ENCODE measurements around the gene RAVER1. TPM values are rescaled to one million over a fixed set of nuclear protein-coding genes. Genes with fewer than 3 reads are reported as not detected.

The RAVER1 gene
- total and polyA plus RNA-seq, 9 of the 15 experiments (the other 6 are each of a cell fraction or from before 2014, with no cell fraction given) = 0.06 to 113 (median 7.0) TPM

DNA sequence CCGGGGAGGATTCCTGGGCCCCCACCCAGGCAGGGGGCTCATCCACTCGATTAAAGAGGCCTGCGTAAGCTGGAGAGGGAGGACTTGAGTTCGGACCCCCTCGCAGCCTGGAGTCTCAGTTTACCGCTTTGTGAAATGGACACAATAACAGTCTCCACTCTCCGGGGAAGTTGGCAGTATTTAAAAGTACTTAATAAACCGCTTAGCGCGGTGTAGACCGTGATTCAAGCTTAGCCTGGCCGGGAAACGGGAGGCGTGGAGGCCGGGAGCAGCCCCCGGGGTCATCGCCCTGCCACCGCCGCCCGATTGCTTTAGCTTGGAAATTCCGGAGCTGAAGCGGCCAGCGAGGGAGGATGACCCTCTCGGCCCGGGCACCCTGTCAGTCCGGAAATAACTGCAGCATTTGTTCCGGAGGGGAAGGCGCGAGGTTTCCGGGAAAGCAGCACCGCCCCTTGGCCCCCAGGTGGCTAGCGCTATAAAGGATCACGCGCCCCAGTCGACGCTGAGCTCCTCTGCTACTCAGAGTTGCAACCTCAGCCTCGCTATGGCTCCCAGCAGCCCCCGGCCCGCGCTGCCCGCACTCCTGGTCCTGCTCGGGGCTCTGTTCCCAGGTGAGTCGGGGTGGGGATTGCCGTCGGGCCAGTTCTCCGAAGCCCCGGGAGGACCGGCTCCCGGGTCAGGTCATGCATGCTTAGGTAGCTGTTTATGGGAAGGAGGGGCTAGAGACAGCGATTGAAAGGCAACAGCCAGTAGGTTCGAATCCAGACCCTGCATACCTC, 62.5 kb downstream of the RAVER1 start, which contains the start of gene ICAM1 (continued):
- TF ChIP-seq, protein P1, sequence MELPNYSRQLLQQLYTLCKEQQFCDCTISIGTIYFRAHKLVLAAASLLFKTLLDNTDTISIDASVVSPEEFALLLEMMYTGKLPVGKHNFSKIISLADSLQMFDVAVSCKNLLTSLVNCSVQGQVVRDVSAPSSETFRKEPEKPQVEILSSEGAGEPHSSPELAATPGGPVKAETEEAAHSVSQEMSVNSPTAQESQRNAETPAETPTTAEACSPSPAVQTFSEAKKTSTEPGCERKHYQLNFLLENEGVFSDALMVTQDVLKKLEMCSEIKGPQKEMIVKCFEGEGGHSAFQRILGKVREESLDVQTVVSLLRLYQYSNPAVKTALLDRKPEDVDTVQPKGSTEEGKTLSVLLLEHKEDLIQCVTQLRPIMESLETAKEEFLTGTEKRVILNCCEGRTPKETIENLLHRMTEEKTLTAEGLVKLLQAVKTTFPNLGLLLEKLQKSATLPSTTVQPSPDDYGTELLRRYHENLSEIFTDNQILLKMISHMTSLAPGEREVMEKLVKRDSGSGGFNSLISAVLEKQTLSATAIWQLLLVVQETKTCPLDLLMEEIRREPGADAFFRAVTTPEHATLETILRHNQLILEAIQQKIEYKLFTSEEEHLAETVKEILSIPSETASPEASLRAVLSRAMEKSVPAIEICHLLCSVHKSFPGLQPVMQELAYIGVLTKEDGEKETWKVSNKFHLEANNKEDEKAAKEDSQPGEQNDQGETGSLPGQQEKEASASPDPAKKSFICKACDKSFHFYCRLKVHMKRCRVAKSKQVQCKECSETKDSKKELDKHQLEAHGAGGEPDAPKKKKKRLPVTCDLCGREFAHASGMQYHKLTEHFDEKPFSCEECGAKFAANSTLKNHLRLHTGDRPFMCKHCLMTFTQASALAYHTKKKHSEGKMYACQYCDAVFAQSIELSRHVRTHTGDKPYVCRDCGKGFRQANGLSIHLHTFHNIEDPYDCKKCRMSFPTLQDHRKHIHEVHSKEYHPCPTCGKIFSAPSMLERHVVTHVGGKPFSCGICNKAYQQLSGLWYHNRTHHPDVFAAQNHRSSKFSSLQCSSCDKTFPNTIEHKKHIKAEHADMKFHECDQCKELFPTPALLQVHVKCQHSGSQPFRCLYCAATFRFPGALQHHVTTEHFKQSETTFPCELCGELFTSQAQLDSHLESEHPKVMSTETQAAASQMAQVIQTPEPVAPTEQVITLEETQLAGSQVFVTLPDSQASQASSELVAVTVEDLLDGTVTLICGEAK (IDR thresholded peaks at IDR 0.05) = peak; percentile 83
- TF ChIP-seq, protein P1 (CRISPR knock-in tag; IDR thresholded peaks at IDR 0.05) = no peak
- TF ChIP-seq CHCHD3 (CRISPR knock-in tag; IDR thresholded peaks at IDR 0.05) (no peak), CEBPB (tag; IDR thresholded peaks at IDR 0.05) (no peak), GTF3C2 (IDR thresholded peaks at IDR 0.05; ENCODE audit: borderline replicate concordance, extremely low read depth, insufficient read length) (peak; percentile 13), ESRRB (CRISPR knock-in tag; IDR thresholded peaks at IDR 0.05; ENCODE audit: borderline replicate concordance) (no peak), L3MBTL2 (IDR thresholded peaks at IDR 0.05) (peak; percentile 99), MYNN (IDR thresholded peaks at IDR 0.05) (0 out of 2 replicates have a peak, but pooled peaks have one; percentile 27), MYNN (CRISPR knock-in tag; IDR thresholded peaks at IDR 0.05) (no peak), ETS2 (tag; IDR thresholded peaks at IDR 0.05; ENCODE audit: borderline replicate concordance, poor library complexity, severe bottlenecking) (no peak), GTF2F1 (IDR thresholded peaks at IDR 0.05; ENCODE audit: low read depth, low read length) (no peak; the same call in 1 of the 2 replicates), PCBP2 (IDR thresholded peaks at IDR 0.05; ENCODE audit: low read depth, low read length, poor library complexity, severe bottlenecking) (no peak), KLF1 (tag; IDR thresholded peaks at IDR 0.05) (no peak)
- TF ChIP-seq, protein P2, sequence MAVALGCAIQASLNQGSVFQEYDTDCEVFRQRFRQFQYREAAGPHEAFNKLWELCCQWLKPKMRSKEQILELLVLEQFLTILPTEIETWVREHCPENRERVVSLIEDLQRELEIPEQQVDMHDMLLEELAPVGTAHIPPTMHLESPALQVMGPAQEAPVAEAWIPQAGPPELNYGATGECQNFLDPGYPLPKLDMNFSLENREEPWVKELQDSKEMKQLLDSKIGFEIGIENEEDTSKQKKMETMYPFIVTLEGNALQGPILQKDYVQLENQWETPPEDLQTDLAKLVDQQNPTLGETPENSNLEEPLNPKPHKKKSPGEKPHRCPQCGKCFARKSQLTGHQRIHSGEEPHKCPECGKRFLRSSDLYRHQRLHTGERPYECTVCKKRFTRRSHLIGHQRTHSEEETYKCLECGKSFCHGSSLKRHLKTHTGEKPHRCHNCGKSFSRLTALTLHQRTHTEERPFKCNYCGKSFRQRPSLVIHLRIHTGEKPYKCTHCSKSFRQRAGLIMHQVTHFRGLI (CRISPR knock-in tag; IDR thresholded peaks at IDR 0.05) = no peak

All from K562 (cell line).